HCT116 (cell line): Measurements from ENCODE around the gene GALNT16. TPM values are rescaled to one million over a fixed set of nuclear protein-coding genes. Genes with fewer than 3 reads are reported as not detected.
A peak's percentile ranks its signal among the peaks of the same experiment; 100 is the strongest.

Experiments
- ATAC-seq: fragments of 200-7000 bp; cut with Tn5 transposase; 2 replicates; pipeline ENCODE4 v1.9.1; 2020; ENCODE audit warnings: mild to moderate bottlenecking, moderate library complexity
- BruUV-seq: library from RNA; stranded (reverse); fragments of 400-500 nt; replicated peaks from 2 replicates; lab custom pipeline; 2021; lab: Mats Ljungman, UMichigan
- CTCF ChIA-PET: fragments of 300-600 bp; sonication (Branson Sonifier 250); formaldehyde crosslinking; loops from one replicate; lab custom pipeline; 2021; ENCODE audit warnings: antibody characterized with exemption; lab: Charles Lee
- POLR2A ChIA-PET: fragments of 300-600, 350-600 bp; sonication (Branson Sonifier 250); formaldehyde crosslinking; loops from one replicate; lab custom pipeline; 2021; ENCODE audit warnings: antibody characterized with exemption; lab: Charles Lee
- RAD21 ChIA-PET, 2 experiments: fragments of 300-600 bp; sonication (Branson Sonifier 250); formaldehyde crosslinking; loops; one replicate each; lab custom pipeline; 2023; ENCODE audit warnings: low total read pairs in 2 of 2; ENCODE audit not compliant: uncharacterized antibody in 2 of 2, unreplicated experiment in 2 of 2, low non-redundant PET in 1 of 2; lab: Charles Lee
- DNase-seq: peaks from one replicate; pipeline ENCODE4 v3.0.0-alpha.2; 2010; ENCODE audit warnings: low read depth, low spot score
- H2AFZ ChIP-seq: fragments of 200-600 bp; shearing (Covaris generic), sonication (generic); 2 replicates; pipeline ENCODE4 v1.6.1; 2017; ENCODE audit warnings: low read depth, mixed run types, mixed read lengths, antibody characterized with exemption, low read length; ENCODE audit not compliant: poor library complexity, severe bottlenecking
- H3K27ac ChIP-seq: 2 replicates; pipeline ENCODE4 v1.5.1; 2012; ENCODE audit warnings: low read depth, low read length
- H3K27me3 ChIP-seq: fragments of 200-600 bp; sonication (generic); 2 replicates; pipeline ENCODE4 v1.6.1; 2016; ENCODE audit warnings: mixed run types, low read length, mixed read lengths; ENCODE audit not compliant: insufficient read depth
- H3K36me3 ChIP-seq, 2 experiments: fragments of 200-500 bp in 1 of 2; fragments of 200-600 bp in 1 of 2; sonication (Bioruptor generic) in 1 of 2; sonication (generic) in 1 of 2; 2 replicates each; pipeline versions ENCODE4 v1.5.1 to v1.6.1; 2014 to 2016; ENCODE audit warnings: low read length in 2 of 2, inconsistent platforms in 1 of 2, mixed read lengths in 1 of 2, mixed run types in 1 of 2; ENCODE audit not compliant: insufficient read depth in 2 of 2, control insufficient read depth in 1 of 2
- H3K4me1 ChIP-seq, 2 experiments: fragments of 200-600 bp in 1 of 2; sonication (generic) in 1 of 2; 2 replicates each; pipeline versions ENCODE4 v1.5.1 to v1.6.1; 2012 to 2017; ENCODE audit warnings: low read length in 2 of 2, inconsistent platforms in 1 of 2, mild to moderate bottlenecking in 1 of 2, mixed read lengths in 1 of 2, mixed run types in 1 of 2, moderate library complexity in 1 of 2; ENCODE audit not compliant: insufficient read depth in 2 of 2, control insufficient read depth in 1 of 2
- H3K4me2 ChIP-seq: fragments of 200-600 bp; sonication (generic); 2 replicates; pipeline ENCODE4 v1.6.1; 2017; ENCODE audit warnings: mixed run types, low read length, mixed read lengths
- H3K4me3 ChIP-seq, 2 experiments: fragments of 200-600 bp in 1 of 2; sonication (generic) in 1 of 2; replicated peaks in 1 of 2; 2 replicates each; pipeline ENCODE4 v1.5.1; 2011 to 2016; ENCODE audit warnings: low read length in 2 of 2, control low read depth in 1 of 2, low read depth in 1 of 2, mild to moderate bottlenecking in 1 of 2, mixed read lengths in 1 of 2, mixed run types in 1 of 2
- H3K79me2 ChIP-seq: fragments of 200-600 bp; sonication (generic); 2 replicates; pipeline ENCODE4 v1.6.1; 2017; ENCODE audit warnings: mild to moderate bottlenecking, mixed run types, low read length, moderate library complexity, mixed read lengths; ENCODE audit not compliant: insufficient read depth
- H3K9ac ChIP-seq: fragments of 200-600 bp; sonication (generic); 2 replicates; pipeline ENCODE4 v1.6.1; 2016; ENCODE audit warnings: low read length, mixed read lengths
- H3K9me2 ChIP-seq: fragments of 200-600 bp; sonication (generic), shearing (Covaris generic); 2 replicates; pipeline ENCODE4 v1.6.1; 2017; ENCODE audit warnings: mixed run types, mild to moderate bottlenecking, moderate library complexity; ENCODE audit not compliant: insufficient read depth
- H3K9me3 ChIP-seq, 2 experiments: fragments of 200-500 bp in 1 of 2; fragments of 200-600 bp in 1 of 2; sonication (Bioruptor generic) in 1 of 2; sonication (generic) in 1 of 2; 2 replicates each; pipeline ENCODE4 v1.6.1; 2014 to 2017; ENCODE audit warnings: low read length in 2 of 2, mixed read lengths in 2 of 2, inconsistent platforms in 1 of 2, low read depth in 1 of 2, mild to moderate bottlenecking in 1 of 2, mixed run types in 1 of 2, moderate library complexity in 1 of 2; ENCODE audit not compliant: control insufficient read depth in 1 of 2, insufficient read depth in 1 of 2
- H4K20me1 ChIP-seq: fragments of 200-600 bp; sonication (generic), shearing (Covaris generic); 2 replicates; pipeline ENCODE4 v1.6.1; 2017; ENCODE audit warnings: mixed run types, mild to moderate bottlenecking, moderate library complexity; ENCODE audit not compliant: insufficient read depth
- CBX3 ChIP-seq: IDR thresholded peaks from 2 replicates; pipeline ENCODE4 v1.6.1; 2012; ENCODE audit warnings: low read depth
- EZH2phosphoT487 ChIP-seq: fragments of 200-600 bp; IDR thresholded peaks from 2 replicates; pipeline ENCODE4 v1.6.1; 2018; ENCODE audit warnings: antibody characterized with exemption, borderline replicate concordance
- FOSL1 ChIP-seq: IDR thresholded peaks from 2 replicates; pipeline ENCODE4 v1.6.1; 2012; ENCODE audit warnings: low read depth
- POLR2A ChIP-seq: IDR thresholded peaks from 2 replicates; pipeline ENCODE4 v1.7.0; 2011; ENCODE audit warnings: borderline replicate concordance; ENCODE audit not compliant: insufficient read depth, insufficient read length; ENCODE audit errors: extremely low read depth
- POLR2AphosphoS5 ChIP-seq: IDR thresholded peaks from 2 replicates; pipeline ENCODE4 v1.6.1; 2011; ENCODE audit warnings: mild to moderate bottlenecking, low read depth, low read length, moderate library complexity
- SP1 ChIP-seq: IDR thresholded peaks from 2 replicates; pipeline ENCODE4 v1.6.1; 2012; ENCODE audit warnings: low read depth
- TCF7L2 ChIP-seq: IDR thresholded peaks from 2 replicates; pipeline ENCODE4 v1.7.0; 2011; ENCODE audit warnings: borderline replicate concordance, inconsistent platforms; ENCODE audit not compliant: insufficient read depth, insufficient read length; ENCODE audit errors: extremely low read depth
- ZNF274 ChIP-seq: fragments of 200-500 bp; sonication (Bioruptor generic); IDR thresholded peaks from 2 replicates; pipeline ENCODE4 v1.6.1; 2014; ENCODE audit warnings: mild to moderate bottlenecking, low read depth, low read length, inconsistent platforms
- intact Hi-C: fragments of 100-400 bp; cut with micrococcal nuclease; formaldehyde crosslinking; loops from 2 replicates; pipeline ENCODE4 v1.10.0; 2022
- total RNA-seq: library from RNA; stranded (reverse); gene quantifications from one replicate; pipeline ENCODE4 v1.2.1, GENCODE V29; 2021; ENCODE audit not compliant: unreplicated experiment
- TF ChIP-seq, protein P1 (sequence below): IDR thresholded peaks from 2 replicates; pipeline ENCODE4 v1.6.1; 2012; ENCODE audit warnings: low read depth
- TF ChIP-seq, protein P2 (sequence below): IDR thresholded peaks from 2 replicates; pipeline ENCODE4 v1.6.1; 2012

The GALNT16 gene
- total RNA-seq, 1 experiment from 2014 or later: 0.32 TPM

DNA sequence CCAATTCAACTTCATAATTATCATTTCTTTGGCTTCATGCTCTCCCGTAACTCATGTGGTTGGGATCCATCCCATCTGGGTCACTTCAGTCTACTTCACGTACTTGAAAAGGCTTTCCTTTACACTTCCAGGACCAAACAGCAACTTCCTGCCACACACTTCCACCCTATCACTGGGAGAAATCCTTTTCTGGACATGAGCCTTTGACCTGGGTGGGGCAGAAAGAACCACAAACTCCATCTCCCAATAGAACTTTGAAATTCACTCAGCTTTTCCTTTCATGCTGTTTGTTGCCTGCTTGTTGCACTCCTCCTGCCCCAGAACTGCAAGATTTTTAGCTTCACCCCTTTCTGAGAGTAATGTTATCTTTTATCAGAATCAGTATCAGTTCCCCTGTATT lies 18.4 kb upstream of the GALNT16 start:
- ChIA-PET CTCF (interaction anchor here (1.6 kb wide), 2 partner anchors 112 to 218 kb away, joined by 5 to 7 read pairs; no protein-coding TSS in a partner anchor), RAD21 (no interaction called here), POLR2A (no interaction called here)
- Histone ChIP-seq H3K4me1 (no peaks in the 10 kb centered on the region), H3K27ac (no peak overlapping the region), H3K36me3 (peaks cover 0 to 7% of the 10 kb centered on the region in 2 experiments; a peak in 2 of 4 replicates), H3K9me2 (no peaks in the 10 kb centered on the region), H3K79me2 (no peaks in the 10 kb centered on the region), H3K27me3 (no peaks in the 10 kb centered on the region), H3K4me3 (no peak overlapping the region), H3K9me3 (no peaks in the 10 kb centered on the region), H2AFZ (no peak overlapping the region), H3K9ac (no peak overlapping the region), H3K4me2 (no peak overlapping the region), H4K20me1 (no peaks in the 10 kb centered on the region)
- DNase-seq: no peak
- ATAC-seq: no peak
- intact Hi-C loops: loop anchor here (5.0 kb wide), 2 partner anchors 114 to 236 kb away; no protein-coding TSS in a partner anchor
- TF ChIP-seq EZH2phosphoT487: no peak
- TF ChIP-seq FOSL1: no peak
- TF ChIP-seq, protein P1, sequence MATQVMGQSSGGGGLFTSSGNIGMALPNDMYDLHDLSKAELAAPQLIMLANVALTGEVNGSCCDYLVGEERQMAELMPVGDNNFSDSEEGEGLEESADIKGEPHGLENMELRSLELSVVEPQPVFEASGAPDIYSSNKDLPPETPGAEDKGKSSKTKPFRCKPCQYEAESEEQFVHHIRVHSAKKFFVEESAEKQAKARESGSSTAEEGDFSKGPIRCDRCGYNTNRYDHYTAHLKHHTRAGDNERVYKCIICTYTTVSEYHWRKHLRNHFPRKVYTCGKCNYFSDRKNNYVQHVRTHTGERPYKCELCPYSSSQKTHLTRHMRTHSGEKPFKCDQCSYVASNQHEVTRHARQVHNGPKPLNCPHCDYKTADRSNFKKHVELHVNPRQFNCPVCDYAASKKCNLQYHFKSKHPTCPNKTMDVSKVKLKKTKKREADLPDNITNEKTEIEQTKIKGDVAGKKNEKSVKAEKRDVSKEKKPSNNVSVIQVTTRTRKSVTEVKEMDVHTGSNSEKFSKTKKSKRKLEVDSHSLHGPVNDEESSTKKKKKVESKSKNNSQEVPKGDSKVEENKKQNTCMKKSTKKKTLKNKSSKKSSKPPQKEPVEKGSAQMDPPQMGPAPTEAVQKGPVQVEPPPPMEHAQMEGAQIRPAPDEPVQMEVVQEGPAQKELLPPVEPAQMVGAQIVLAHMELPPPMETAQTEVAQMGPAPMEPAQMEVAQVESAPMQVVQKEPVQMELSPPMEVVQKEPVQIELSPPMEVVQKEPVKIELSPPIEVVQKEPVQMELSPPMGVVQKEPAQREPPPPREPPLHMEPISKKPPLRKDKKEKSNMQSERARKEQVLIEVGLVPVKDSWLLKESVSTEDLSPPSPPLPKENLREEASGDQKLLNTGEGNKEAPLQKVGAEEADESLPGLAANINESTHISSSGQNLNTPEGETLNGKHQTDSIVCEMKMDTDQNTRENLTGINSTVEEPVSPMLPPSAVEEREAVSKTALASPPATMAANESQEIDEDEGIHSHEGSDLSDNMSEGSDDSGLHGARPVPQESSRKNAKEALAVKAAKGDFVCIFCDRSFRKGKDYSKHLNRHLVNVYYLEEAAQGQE: no peak
- TF ChIP-seq SP1: no peak
- TF ChIP-seq POLR2A: no peak
- TF ChIP-seq, protein P2, sequence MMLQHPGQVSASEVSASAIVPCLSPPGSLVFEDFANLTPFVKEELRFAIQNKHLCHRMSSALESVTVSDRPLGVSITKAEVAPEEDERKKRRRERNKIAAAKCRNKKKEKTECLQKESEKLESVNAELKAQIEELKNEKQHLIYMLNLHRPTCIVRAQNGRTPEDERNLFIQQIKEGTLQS: no peak
- no peak for TF ChIP-seq CBX3
- TF ChIP-seq TCF7L2: no peak
- TF ChIP-seq ZNF274: no peak
- no peak for TF ChIP-seq POLR2AphosphoS5
- BruUV-seq: TSS peak; percentile 33
